HCT116 (cell line): ENCODE results near the gene SZT2.
"Not testable (repeated sequence)": the region's sequence is repeated elsewhere in the genome, so short reads cannot be mapped to it uniquely, and the experiment has no call there.

ENCODE experiments used
- CTCF ChIP-seq, 3 experiments: fragments of 200-600 bp in 1 of 3; sonication (generic) in 1 of 3; IDR thresholded peaks in 2 of 3; conservative IDR thresholded peaks in 1 of 3; 2 replicates each; pipeline ENCODE4 v1.5.1; 2012 to 2017; ENCODE audit warnings: low read depth in 2 of 3, low read length in 2 of 3, antibody characterized with exemption in 1 of 3, borderline replicate concordance in 1 of 3, control low read depth in 1 of 3, mild to moderate bottlenecking in 1 of 3, mixed read lengths in 1 of 3, mixed run types in 1 of 3, moderate library complexity in 1 of 3; ENCODE audit not compliant: insufficient read depth in 1 of 3
- JUND ChIP-seq: IDR thresholded peaks from 2 replicates; pipeline ENCODE4 v1.6.1; 2012
- POLR2AphosphoS5 ChIP-seq: IDR thresholded peaks from 2 replicates; pipeline ENCODE4 v1.6.1; 2011; ENCODE audit warnings: mild to moderate bottlenecking, low read depth, low read length, moderate library complexity

GRCh38 chr1:43400441-43400840, 10.7 kb downstream of the SZT2 start:
- not testable (repeated sequence) for TF ChIP-seq POLR2AphosphoS5; CTCF (IDR thresholded peaks at IDR 0.05 in 2 of 3, conservative IDR thresholded peaks at IDR 0.05 in 1 of 3; ENCODE audit: borderline replicate concordance in 1 of 3, insufficient read depth in 1 of 3, low read depth in 2 of 3, low read length in 2 of 3); JUND
